NCI-H2196 (cell line): Measurements from ENCODE around the gene SMPDL3A.
"Not testable (repeated sequence)": the region's sequence is repeated elsewhere in the genome, so short reads cannot be mapped to it uniquely, and the experiment has no call there.

Source experiments
- DNase-seq: peaks from one replicate; lab custom pipeline; 2025; ENCODE audit not compliant: unreplicated experiment; lab: John Stamatoyannopoulos, UW

Gene SMPDL3A, protein sequence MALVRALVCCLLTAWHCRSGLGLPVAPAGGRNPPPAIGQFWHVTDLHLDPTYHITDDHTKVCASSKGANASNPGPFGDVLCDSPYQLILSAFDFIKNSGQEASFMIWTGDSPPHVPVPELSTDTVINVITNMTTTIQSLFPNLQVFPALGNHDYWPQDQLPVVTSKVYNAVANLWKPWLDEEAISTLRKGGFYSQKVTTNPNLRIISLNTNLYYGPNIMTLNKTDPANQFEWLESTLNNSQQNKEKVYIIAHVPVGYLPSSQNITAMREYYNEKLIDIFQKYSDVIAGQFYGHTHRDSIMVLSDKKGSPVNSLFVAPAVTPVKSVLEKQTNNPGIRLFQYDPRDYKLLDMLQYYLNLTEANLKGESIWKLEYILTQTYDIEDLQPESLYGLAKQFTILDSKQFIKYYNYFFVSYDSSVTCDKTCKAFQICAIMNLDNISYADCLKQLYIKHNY

DNA sequence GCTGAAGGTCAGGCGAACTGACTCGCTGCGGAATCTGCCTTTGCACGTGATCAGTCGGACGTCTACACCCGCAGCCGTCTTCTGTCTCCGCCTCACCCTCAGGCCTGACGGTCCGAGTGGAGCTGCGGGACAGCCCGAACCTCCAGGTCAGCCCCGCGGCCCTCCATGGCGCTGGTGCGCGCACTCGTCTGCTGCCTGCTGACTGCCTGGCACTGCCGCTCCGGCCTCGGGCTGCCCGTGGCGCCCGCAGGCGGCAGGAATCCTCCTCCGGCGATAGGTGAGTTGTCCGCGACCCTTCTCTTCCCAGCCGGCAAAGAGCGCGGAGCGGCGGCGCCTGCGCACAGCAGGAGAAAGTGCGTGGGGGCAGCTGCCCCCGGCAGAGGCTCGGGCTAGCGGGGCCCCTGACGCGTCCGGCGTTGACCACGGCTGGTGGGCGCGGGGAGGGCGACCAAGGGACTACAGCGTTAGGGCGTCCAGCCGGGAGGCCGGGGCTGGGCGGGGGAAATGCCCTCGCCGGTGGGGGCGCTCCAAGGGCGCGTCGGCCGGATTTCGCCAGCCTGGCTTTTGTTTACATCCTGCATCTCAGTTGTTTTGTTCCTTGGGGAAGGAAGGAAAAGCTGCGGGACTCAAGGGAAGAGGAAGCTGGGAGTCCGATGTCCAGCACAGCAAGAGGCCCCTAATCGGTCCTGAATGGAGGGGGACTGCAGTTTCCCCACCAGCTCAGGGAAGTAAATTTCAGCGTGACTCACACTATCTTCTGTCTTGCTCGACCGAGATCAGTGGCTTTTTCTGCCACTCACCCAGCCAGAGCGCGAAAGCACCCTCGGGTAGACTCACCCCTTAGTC is at the start of gene SMPDL3A:
SMPDL3A (plus strand) TSS at position 77 of the 846 bp plus-strand sequence; CDS start at position 166, 89 bp downstream.
- DNase-seq, result peak; percentile 82

DNA sequence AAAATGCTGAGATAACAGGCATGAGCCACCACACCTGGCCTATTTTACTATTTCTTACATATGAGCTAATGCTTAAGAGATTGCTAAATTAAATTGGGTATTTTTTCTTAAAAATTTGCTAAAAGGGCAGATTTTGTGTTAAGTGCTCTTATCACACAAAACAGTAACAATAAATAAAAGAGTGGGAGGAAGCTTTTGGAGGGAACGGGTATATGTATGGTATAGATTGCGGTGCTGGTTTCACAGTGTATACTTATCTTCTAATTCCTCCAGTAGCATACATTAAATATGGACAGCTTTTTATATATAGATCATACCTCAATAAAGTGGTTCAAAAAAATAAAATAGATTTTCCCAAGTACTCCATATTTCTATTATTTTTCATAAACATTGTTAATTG is 49.0 kb upstream of the SMPDL3A start:
- no peak for DNase-seq

DNA sequence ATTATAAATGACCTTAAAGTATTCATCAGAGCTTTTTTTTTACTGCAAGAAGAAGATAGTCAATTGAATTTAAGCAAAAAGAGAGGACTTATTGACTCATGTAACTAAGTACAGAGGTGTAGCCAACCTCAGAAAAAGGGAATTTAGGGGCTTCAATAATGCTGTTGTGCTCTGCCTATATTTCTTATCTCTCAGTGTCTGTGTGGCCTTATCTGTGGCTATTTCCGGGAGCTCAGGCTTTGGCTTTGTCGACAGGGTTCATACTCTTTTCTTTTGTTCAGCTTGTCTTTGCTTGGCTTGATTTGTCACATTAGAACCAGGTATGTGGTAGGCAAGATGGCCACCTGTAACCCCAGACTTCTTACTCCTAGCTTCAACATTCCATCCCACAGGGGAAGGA is 48.1 kb upstream of the SMPDL3A start:
- no peak for DNase-seq

DNA sequence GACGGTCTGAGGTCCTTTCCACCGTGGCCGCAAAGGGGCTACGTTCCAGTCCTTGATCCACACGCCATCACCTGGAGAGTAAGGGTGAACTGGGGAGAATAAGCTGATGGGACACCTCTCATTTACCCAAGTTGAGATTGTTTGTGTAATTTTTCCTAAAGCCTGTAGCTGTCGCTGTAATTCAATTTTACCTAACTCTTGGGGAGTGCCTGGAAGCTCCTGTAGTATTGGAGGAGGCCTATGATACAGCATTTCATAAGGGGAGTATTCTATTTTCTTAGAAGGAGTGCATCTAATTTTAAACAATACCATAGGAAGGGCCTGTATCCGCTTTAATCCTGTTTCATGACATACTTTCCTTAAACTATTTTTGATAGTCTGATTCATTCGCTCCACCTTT is 44.8 kb upstream of the SMPDL3A start:
- DNase-seq, result not testable (repeated sequence)

DNA sequence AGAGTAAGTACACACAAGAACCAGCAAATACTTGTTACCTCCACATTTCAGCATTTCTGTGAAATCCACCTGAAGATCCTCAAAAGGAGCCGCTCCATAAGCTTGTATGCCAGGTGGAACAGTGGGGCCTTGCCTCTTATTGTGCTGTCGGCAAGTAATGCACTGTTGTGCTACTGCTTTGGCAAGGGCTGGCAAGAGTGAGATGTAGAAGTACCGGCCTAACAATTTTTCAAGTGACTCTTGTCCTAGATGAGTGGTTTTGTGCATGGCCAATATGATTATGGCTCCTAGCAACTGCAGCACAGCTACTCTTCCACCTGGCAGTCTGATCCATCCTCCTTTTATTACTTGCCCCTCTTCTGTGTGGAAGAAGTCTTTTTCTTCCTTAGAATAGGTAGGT is 44.2 kb upstream of the SMPDL3A start:
- peak; percentile 45 for DNase-seq

DNA sequence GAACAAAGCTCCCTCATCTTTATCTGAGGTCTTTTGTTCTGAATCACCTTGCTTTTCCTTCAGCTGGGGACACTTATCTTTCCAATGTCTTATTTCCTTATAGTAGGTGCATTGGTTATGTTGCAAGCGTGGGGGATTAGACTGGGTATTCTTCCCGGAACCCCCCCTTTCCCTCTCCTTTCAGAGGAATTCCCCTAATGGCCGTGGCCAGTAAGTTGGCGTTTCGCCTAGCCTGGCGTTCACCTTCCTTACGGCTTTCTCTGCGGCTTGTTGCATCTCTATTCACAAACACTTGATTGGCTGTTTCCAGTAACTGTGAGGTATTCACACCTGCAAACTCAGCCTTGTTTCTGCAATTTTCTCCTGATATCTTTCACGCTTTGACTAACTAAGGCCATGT is 42.4 kb upstream of the SMPDL3A start:
- no peak for DNase-seq

DNA sequence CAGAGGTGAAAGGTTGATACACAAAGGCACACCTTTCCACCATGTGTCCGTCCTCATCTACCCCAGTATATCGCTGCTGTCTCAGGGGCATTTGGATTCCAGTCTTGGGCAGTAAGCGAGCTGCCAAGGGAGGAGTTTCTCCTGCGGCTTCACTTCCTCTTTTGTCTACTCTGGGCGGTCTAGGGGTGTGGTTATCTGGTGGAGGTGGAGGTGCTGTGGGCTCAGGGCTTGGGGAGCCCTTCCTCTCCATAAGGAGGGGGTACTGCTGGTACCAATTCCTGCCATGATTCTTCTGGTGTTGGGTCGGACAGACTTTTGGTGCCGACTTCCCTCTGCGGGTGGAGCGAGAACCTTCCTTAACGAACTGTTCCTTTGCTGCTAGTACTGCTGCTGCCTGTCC is 41.5 kb upstream of the SMPDL3A start:
- DNase-seq, result no peak

DNA sequence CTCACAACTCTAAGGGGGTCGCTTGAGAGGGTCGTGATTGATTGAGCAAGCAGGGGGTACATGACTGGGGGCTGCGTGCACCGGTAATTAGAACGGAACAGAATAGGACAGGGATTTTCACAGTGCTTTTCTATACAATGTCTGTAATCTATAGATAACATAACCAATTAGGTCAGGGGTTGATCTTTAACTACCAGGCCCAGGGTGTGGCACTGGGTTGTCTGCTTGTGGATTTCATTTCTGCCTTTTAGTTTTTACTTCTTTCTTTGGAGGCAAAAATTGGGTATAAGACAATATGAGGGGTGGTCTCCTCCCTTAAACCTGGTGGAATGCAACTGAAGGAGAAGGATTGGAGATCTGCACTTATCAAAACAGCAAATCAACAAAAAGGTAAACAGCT is 40.1 kb upstream of the SMPDL3A start:
- DNase-seq, result not testable (repeated sequence)

DNA sequence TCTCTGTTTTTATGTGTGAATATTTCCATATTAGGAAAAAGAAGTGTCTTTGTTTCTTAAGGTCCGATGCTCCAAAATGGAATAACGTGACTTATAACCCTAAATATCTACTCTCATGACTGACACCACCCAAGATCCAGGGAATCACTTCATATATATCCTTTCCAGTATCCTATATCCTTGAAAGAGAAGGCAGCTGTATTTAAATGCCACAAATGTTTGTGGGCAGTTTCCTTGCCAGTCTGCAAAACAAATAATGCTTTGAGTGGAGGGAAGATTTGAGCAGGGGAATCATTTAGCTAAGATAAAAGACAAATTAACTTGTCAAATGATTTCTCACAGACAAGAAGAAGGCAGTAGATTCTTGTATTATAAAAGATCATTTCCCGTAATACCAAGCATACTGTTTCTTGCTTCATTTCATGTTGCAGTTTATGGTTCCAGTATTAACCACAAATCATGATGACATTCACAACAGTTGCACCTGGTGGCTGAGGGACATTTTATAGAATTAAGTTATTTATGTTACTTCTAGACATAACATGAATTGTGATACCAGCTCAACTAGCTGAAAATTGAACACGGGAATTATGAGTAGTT is 39.5 kb upstream of the SMPDL3A start:
- DNase-seq, result peak; percentile 30

DNA sequence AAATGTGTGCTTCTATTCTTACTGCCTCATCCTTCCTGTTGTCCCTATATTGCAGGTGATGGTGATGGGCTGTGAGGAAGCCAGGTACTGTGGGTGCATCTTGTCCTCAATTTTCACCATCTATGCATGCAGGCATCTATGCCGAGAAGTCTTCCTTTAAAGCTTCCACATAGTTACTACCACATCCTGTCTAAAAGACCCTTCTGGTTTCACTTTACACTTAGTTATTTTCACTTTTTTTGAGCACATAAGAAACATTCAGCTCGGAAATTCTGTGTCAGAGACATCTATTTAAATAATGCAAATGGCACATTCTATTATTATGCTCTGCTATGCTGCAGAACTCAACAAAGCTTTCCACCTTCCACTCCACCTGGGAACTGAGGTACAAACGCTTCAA is 37.7 kb upstream of the SMPDL3A start:
- DNase-seq, result no peak

DNA sequence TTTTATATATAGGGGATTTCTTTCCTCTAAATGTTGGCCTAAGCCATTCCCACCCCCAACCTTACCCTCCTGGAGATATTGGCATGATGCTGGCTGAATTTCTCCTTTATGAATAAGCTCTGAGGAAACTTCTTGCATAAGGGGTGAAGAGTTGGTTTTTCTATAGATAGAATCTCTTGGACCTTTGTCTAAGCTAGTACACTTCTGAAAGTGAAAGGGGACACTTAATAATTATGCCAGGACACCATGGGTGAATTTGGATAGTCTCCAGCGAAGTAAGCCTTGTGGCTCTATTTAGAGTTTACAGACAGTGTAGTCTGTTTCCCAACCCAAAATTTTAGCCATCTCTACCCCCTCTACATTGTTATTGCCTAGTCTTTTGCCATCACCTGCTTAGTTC is 36.6 kb upstream of the SMPDL3A start:
- no peak for DNase-seq

DNA sequence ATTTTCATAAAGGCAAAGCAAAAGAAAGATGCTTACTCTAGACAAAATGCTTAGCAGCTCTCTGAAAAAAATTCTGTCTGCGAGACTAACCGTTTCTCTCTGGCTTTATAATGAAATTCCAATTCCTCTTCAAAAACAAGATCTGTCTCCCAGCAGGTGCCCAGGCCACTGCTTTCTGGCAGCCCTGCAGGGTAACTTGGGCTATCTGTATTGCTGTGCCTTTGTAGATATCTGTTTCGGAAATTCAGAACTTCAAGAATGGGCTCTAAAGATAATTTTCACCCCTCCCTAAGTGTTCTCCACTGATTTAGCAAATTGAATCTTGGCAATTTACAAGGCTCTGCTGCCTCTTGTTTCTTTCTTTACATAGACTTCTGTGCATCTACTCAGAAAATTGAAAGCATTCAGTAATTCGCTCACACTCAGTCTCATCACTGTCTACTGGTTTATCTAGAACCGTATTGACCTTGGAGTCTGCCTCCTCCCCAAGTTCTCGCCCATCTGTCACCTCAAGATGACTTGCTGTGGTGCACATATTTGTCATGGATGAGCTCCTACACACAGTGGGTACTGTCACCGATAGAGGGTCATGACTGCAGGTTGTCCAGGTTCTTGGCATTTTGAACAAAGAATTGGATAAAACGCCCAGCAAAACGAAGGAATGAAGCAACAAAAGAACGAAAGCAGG is 35.9 kb upstream of the SMPDL3A start:
- DNase-seq, result no peak

DNA sequence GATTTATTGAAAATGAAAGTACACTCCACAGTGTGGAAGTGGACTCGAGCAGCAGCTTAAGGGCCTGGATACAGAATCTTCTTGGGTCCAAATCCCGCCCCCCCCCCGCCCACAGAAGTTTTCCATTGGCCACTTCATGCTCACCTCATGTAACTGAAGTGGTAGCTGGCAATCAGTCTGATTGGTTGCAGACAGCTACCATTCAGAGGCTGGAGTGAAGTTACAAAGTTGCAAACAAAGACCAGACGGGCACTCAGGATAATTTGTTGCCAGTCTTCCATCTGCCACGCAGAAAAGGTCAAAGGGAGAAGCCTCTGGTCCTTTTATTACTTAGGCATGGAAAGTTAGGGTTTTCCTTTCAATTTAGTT is 35.4 kb upstream of the SMPDL3A start:
- DNase-seq, result peak; percentile 48

DNA sequence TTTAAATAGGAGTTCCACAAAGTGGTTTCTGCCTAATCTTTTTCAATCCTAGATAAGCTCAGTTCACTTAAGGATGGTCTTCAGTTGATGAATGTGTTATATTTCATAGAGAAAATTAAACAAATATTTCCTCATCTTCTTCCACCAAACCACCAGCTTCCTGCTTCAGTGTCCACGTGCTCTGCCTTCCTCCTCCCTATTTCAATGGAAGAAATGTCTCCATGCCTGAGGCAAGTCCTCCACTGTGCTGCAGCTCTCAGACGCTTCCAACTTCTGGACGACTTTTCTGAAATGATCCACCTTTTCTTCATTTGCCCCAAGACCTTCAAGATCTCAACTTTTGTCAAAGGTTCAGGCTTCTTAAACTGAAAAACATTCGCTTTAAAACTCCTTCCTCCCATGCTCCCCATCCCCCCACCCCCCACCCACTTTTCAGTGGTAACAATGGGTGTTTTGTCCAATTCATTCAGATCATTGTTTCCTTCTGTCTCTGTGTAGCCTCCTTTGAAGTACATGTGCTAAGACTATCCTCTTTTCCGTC is 34.8 kb upstream of the SMPDL3A start:
- no peak for DNase-seq

DNA sequence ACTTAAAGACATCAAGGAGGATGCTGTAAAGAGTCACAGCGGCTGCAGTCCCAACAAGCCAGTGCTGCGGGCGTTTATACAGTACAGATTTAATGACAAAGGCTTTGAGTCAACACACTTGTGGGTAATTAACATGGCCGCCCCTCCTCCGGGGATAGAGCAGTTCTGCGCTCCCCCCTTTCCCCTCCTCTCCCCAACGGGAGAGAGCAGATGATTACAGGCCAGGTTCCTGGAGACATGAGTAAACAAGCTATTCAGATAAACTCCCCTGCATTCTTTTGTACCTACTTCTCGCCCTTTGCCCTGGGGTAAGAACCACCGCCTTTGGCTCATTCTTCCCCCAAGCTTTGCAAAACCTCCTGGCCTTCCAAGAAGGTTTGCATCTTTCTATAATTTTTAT is 33.2 kb upstream of the SMPDL3A start:
- no peak for DNase-seq

DNA sequence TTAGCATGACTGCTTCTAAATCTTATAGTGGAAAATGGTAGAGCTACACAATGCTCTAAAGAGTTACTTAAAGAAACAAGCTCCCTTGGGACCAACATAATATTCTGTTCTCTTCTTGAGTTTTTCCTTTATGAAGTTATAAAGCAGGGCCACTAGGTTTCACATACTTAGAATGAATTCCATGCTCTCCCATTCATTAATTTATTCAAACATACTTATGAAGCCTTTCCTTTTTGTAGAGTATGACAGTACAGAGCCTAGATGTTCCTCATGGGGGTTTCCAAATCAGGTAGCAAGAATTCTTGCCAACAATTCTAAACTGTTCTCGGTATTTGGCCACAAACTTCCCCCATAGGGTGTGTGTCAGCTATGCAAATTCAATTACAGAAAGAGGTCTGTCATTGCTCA is 30.1 kb upstream of the SMPDL3A start:
- no peak for DNase-seq

DNA sequence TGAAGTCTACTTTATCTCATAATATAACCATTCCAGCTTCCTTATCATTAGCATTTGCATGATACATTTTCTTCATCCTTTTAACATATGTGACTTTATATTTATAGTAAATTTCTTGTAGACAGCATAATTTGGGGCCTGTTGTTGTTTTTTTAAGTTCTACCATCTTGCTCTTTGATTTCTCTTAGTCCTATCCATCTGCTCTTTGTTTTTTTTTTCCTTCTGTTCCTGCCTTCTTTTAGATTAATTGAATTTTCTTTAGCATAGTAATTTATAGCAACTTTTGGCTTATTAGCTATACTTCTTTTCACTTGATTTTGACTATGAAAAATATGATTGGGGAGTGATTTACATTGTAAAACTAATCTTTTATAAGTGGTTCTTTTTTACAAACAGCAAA is 28.7 kb upstream of the SMPDL3A start:
- DNase-seq, result no peak

DNA sequence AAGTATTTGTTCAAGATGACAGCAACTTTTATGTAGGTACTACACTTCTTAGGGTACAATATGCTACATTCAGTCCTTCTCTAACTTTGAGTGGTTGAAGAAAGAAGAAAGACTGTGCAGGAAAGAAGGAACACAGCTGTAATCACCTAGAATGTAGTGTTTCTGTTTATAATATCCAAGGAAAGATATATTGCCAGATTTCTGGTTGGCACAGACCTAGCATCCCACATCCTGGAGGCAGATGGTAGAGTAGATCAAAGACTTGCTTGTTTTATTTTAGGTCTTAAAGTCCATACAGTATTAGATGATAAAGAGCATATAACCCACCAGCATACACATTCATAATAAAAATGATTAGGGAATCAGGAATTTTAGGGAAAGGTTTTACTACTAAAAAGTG is 22.8 kb upstream of the SMPDL3A start:
- DNase-seq, result no peak

DNA sequence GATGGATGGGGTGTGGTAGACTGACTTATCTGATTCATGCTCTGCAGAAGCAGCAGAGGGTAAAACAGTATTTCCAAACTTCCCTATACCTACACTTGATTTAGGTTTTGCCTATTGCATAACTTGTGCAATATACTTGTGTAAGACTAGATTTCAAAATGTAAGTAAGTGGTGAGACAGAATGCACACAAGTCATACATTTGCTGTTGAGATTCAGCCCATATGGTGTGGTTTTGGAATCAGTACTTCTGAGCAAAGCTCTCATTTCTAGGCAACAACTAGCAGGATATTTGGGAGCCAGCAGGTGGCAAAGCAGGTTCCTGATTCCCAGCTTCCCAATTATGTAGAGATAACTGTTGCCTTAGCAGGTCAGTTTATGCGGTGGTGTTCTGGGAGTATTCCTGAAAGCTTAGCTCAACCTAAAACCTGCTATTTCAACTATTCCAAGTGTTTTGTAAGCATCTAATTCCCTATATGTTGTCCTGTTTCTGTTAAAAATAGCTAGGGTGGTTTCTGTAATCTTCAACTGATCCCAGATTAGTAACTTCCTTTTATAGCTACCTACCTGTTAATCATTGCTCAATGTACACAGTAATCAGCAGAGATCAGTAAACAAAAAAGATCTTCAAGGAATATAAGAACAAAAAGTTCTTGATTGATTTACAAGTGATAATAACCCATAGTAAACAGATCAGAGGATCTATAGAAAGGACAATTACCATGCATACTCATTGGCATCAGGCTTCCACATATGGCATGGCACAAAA is 18.0 kb upstream of the SMPDL3A start:
- DNase-seq, result no peak

DNA sequence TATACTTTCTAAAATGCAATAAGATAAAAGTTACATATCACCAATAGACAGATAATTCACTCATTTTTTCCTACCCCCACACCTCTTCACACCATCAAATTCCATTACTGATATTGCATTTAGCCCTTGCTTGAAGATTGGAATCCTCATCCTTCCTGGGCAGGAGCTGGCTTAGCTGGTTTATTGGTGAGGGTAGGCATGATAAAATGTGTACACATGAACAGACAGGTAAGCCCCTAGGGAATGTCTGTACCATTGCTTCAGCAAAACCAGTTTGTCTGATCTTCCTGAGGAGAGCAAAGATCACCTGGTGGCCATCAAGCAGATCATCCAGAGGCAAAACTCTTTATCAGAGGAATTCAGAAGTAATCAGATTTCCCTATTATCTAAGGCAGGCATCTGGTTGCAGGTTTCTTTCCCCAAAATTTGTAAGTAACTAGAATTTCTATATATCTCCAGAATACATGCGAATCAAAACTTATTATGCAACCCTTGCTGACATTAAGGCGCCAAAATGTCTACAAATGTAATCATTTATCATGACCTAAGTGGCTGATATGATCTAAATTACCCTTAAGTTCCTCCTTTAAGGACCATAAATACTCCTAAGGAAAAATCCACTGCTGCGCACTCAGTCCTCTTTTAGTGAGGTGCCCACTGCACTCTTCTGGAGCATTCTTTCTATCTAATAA is 16.2 kb upstream of the SMPDL3A start:
- no peak for DNase-seq
